Ovary (tissue), 9 donors: ENCODE data around the gene NSD1. TPM values are rescaled to one million over a fixed set of nuclear protein-coding genes. Genes with fewer than 3 reads are reported as not detected.

Experiments used
- DNase-seq, 5 donors: peaks; one replicate each; pipeline ENCODE4 v3.0.0-alpha.2; 2019 to 2020
- H3K27ac ChIP-seq, 2 donors: fragments of 200-600 bp; one replicate each; pipeline versions ENCODE4 v1.5.1 to v1.8.0; 2019 to 2022
- H3K27me3 ChIP-seq: fragments of 200-600 bp; one replicate; pipeline ENCODE4 v1.8.0; 2022
- H3K36me3 ChIP-seq: fragments of 200-600 bp; sonication (generic); one replicate; pipeline ENCODE4 v1.5.1; 2019
- H3K4me1 ChIP-seq: one replicate; pipeline ENCODE4 v1.8.1; 2013; ENCODE audit warnings: mild to moderate bottlenecking, moderate library complexity; ENCODE audit not compliant: insufficient read depth
- H3K4me3 ChIP-seq: fragments of 200-600 bp; sonication (generic); one replicate; pipeline ENCODE4 v1.5.1; 2017
- H3K9me3 ChIP-seq, 2 donors: fragments of 200-600 bp in 1 of 2; sonication (generic) in 1 of 2; one replicate each; pipeline versions ENCODE4 v1.5.1 to v1.8.1; 2013 to 2019; ENCODE audit warnings: mild to moderate bottlenecking in 1 of 2, moderate library complexity in 1 of 2
- EP300 ChIP-seq: sonication (generic); formaldehyde crosslinking; IDR thresholded peaks from one replicate; pipeline ENCODE4 v1.6.1; 2017; ENCODE audit warnings: antibody characterized with exemption
- POLR2A ChIP-seq: fragments of 450-650 bp; IDR thresholded peaks from one replicate; pipeline ENCODE4 v1.6.1; 2017; ENCODE audit warnings: antibody characterized with exemption, mild to moderate bottlenecking, moderate library complexity
- WGBS, 3 donors: extraction: QIAGEN DNeasy Blood & Tissue Kit in 1 of 3; methylation state at CpG; one replicate each; pipeline versions ENCODE4 v1.1.5 to v1.1.7; 2013 to 2017; 5-methylcytosine and 5-hydroxymethylcytosine counted together
- intact Hi-C, 4 donors: fragments of 100-400 bp; cut with DNase I; formaldehyde crosslinking; loops; one replicate each; pipeline versions ENCODE4 v1.11.0 to v1.15.1; 2022 to 2023
- polyA plus RNA-seq, 2 donors: library from polyadenylated mRNA; stranded (reverse); fragments of 200-250 nt in 1 of 2; fragments of 350-450 nt in 1 of 2; fragmentation: Illumina TruSeq in 1 of 2; extraction: RNeasy Lipid Tissue Mini Kit (QIAGEN cat#74804) in 1 of 2; gene quantifications; one replicate each; pipeline ENCODE4 v1.2.3, GENCODE V29; 2013 to 2014
- total RNA-seq, 7 donors: library from RNA; depleted of rRNA in 2 of 7; stranded (reverse); fragments of >200 nt in 2 of 7; fragmentation: NEBNext Ultra II Directional in 3 of 7; extraction: Animal tissue kit (Norgen Biotek cat#: 25700) in 3 of 7; gene quantifications; one replicate each; pipeline versions ENCODE4 v1.1.0 to v1.2.4, GENCODE V29; 2016 to 2023
- TF ChIP-seq, protein P1 (sequence below), 3 donors: fragments of 450-650 bp in 2 of 3; fragments of 200-600 bp in 1 of 3; IDR thresholded peaks; one replicate each; pipeline versions ENCODE4 v1.5.1 to v1.8.0; 2016 to 2022; ENCODE audit warnings: antibody characterized with exemption in 3 of 3, mild to moderate bottlenecking in 1 of 3
- donor health status: DM: no; HTN: no; CAD: no; lungs with moderate emphysema.
- donor health status: DM: no; HTN: no; CAD: no.
- donor health status: Bipolar disorder and iron deficiency.
- donor health status: DM: yes; HTN: yes; CAD: no.
- donor health status: DM: no; HTN: no; CAD: no.
- donor health status: DM: yes; HTN: yes; CAD: no.

Gene NSD1
- total and polyA plus RNA-seq, 9 donors, result 11.5 to 110 (median 75.5) TPM

GRCh38 chr5:177311723-177312648 lies 178.4 kb downstream of the NSD1 start, which contains the start of gene MXD3:
TSS of gene MXD3 (minus strand) at chr5:177311898. CDS start at chr5:177311830, 68 bp downstream.
- WGBS, 3 donors, result 1% methylated on average over 71 to 78 of the region's 78 CpGs
- peaks cover 3% of the 10 kb centered on the region for H3K4me1 ChIP-seq
- intact Hi-C loops, result loop anchor here in 3 of 4 donors (10.0 kb wide), 2 partner anchors 143 to 193 kb away; partner anchors contain the start of gene DOK3 (in 1 of the 3)

DNA sequence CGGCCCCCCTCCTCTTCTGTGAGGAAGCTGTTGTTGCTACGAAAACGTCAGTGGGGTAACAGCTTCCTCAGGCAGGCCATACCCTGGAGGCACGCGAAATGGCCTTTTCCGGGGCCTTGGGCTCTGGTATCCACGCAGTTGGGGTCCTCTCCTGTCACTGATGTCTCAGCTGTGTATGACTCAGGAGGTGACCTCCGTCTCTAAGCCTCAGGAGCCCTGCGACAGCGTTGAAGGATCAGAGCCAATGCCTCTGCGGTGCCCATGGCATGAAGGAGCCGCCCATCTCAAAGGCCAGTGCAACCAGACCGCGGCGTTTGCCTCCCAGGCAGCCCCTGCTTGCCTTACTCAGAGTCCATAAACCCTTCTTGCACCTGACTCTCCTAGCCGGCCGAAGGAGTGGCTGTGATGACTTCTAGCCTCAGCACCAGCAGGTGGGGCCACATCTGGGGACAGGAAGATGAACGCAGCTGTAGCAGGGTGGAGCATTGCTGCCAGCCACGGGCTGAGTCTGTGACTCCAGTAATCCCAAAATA lies 179.1 kb downstream of the NSD1 start:
- WGBS, 3 donors, result 13 to 19% (median 17%) methylated on average over 18 to 19 of the region's 19 CpGs
- DNase-seq, result peak in 1 of 5 donors; percentile 47
- Histone ChIP-seq H3K4me1 (peaks cover 3% of the 10 kb centered on the region), H3K27me3 (no peaks in the 10 kb centered on the region), H3K4me3 (no peak overlapping the region), H3K9me3 (no peaks in the 10 kb centered on the region), H3K27ac (no peak overlapping the region), H3K36me3 (no peaks in the 10 kb centered on the region)
- TF ChIP-seq, protein P1, sequence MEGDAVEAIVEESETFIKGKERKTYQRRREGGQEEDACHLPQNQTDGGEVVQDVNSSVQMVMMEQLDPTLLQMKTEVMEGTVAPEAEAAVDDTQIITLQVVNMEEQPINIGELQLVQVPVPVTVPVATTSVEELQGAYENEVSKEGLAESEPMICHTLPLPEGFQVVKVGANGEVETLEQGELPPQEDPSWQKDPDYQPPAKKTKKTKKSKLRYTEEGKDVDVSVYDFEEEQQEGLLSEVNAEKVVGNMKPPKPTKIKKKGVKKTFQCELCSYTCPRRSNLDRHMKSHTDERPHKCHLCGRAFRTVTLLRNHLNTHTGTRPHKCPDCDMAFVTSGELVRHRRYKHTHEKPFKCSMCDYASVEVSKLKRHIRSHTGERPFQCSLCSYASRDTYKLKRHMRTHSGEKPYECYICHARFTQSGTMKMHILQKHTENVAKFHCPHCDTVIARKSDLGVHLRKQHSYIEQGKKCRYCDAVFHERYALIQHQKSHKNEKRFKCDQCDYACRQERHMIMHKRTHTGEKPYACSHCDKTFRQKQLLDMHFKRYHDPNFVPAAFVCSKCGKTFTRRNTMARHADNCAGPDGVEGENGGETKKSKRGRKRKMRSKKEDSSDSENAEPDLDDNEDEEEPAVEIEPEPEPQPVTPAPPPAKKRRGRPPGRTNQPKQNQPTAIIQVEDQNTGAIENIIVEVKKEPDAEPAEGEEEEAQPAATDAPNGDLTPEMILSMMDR (IDR thresholded peaks at IDR 0.05), result no peak
- TF ChIP-seq EP300 (no peak), POLR2A (no peak)
- intact Hi-C loops, result loop anchor here in 3 of 4 donors (10.0 kb wide), 2 partner anchors 142 to 192 kb away; partner anchors contain the start of gene DOK3 (in 1 of the 3)

More at GRCh38 chr5:177311723-177312648, 178.4 kb downstream of the NSD1 start, which contains the start of gene MXD3:
- H3K4me3 ChIP-seq, result peak within 1 kb of the TSS; percentile 52
- H3K36me3 ChIP-seq, result no peaks in the 10 kb centered on the region
- DNase-seq, result peak; percentile 95 to 98 (median 97)
- no peak within 1 kb of the TSS for H3K27ac ChIP-seq
- no peaks in the 10 kb centered on the region for H3K9me3 ChIP-seq
- H3K27me3 ChIP-seq, result no peaks in the 10 kb centered on the region
- TF ChIP-seq EP300, result no peak
- TF ChIP-seq, protein P1 (IDR thresholded peaks at IDR 0.05), result no peak
- TF ChIP-seq POLR2A, result no peak

DNA sequence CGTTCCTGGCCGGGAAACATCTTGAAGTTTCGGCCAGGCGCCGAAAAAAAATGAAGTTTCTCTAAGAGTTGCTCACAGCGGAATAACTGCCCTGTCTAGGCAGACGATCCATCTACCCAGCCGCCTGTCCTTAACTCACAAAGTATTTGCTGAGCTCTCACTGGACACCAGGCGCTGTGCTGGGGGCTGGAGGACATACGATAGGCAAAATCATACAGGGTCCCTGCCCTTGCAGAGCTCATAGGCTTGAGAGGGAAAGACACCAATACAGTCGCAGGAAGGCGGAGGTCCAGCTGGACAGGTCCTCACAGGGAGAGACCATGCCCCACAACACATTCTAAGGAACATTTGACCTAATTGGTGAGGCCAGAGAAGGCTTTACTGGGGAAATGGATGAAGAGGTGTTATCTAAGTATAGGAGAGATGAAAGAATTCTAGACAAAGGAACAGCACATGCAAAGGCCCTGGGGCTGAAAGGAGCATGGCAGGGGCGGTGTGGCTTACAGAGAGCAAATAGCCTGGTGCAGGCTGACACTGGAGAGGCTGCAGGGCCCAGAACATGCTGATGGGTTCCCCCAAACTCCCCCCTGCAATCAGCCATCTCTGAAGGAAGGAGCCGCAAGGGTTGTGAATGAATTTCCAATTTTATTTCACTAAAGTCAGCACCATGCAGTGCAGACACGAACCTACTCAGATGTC lies 180.1 kb downstream of the NSD1 start:
- Histone ChIP-seq H3K27me3 (no peaks in the 10 kb centered on the region), H3K4me1 (peaks cover 3% of the 10 kb centered on the region), H3K36me3 (no peaks in the 10 kb centered on the region), H3K4me3 (no peak overlapping the region), H3K27ac (no peak overlapping the region), H3K9me3 (no peaks in the 10 kb centered on the region)
- DNase-seq, result peak in 2 of 5 donors; percentile 11 to 33
- intact Hi-C loops, result loop anchor here in 3 of 4 donors (10.0 kb wide), 2 partner anchors 141 to 191 kb away; partner anchors contain the start of gene DOK3 (in 1 of the 3)
- 86 to 94% (median 91%) methylated on average over 15 of the region's 15 CpGs for WGBS, 3 donors
- TF ChIP-seq EP300 (no peak), POLR2A (no peak)
- TF ChIP-seq, protein P1 (IDR thresholded peaks at IDR 0.05), result no peak
